ENCODE measurements around the gene NOS3. TPM values are rescaled to one million over a fixed set of nuclear protein-coding genes. Genes with fewer than 3 reads are reported as not detected.
"Not testable (repeated sequence)": the region's sequence is repeated elsewhere in the genome, so short reads cannot be mapped to it uniquely, and the experiment has no call there.

Gene NOS3
- total RNA-seq, 2 donors from 2014 or later: 2.7 to 5.4 TPM

DNA sequence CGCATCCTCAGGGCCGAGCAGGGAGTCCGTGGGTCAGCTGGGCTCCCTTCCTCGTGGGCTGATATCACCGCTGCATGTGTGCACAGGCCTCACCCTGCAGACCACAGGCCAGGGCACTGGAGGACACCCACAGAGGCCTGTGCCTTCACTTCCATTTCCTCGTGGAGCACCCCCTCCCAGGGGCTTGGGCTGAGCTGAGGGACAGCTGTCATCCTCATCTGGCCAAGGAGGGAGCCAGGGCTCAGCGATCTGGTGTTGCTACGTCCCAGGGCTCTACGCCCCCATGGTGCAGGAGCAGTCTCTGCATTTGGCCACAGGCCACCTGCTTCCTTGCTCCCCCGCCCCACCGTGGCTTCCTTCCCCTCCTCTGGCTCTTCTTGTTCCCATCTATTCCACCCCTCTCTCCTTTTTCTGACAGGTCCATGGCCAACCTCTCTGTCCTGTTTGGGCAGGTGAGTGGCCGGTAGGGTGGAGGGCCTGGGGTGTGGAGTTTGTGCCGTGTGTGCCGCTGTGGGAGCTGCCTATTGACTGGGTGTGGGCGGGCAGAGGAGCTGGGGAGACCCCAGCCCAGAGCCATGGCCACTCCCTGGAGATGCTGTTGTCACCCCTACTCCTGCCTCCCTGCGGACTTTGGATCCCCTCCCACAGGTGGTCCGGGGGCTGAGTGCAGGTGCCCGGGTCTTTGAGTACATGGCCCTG lies 49.2 kb downstream of the NOS3 start:
- intact Hi-C loops (cut with DNase I, micrococcal nuclease): no loop called here
- ATAC-seq (peak; percentile 6), DNase-seq (no peak)

GRCh38 chr7:151040616-151041375 lies 50.0 kb downstream of the NOS3 start:
- DNase-seq: no peak
- ATAC-seq: no peak
- intact Hi-C loops (cut with DNase I, micrococcal nuclease): no loop called here

DNA sequence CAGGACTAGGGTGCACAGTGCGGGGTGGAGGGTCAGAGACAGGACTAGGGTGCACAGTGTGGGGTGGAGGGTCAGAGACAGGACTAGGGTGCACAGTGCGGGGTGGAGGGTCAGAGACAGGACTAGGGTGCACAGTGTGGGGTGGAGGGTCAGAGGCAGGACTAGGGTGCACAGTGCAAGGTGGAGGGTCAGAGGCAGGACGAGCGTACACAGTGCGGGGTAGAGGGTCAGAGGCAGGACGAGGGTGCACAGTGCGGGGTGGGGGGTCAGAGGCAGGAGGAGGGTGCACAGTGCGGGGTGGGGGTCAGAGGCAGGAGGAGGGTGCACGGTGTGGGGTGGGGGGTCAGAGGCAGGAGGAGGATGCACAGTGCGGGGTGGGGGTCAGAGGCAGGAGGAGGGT lies 52.6 kb downstream of the NOS3 start:
- intact Hi-C loops (cut with DNase I, micrococcal nuclease); DNase-seq; ATAC-seq: not testable (repeated sequence)

DNA sequence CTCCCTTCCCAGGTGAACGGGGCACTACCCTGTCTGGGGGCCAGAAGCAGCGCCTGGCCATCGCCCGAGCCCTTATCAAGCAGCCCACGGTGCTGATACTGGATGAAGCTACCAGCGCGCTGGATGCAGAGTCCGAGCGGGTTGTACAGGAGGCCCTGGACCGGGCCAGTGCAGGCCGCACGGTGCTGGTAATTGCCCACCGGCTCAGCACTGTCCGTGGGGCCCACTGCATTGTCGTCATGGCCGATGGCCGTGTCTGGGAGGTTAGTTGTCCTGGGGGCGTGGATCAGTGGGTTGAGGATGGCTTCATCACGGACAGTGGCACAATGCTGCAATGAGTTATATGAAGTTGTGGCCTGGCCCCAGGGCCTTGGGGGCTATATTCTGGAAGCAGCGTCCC lies 53.1 kb downstream of the NOS3 start:
- ATAC-seq: no peak
- intact Hi-C loops (cut with DNase I, micrococcal nuclease): no loop called here

DNA sequence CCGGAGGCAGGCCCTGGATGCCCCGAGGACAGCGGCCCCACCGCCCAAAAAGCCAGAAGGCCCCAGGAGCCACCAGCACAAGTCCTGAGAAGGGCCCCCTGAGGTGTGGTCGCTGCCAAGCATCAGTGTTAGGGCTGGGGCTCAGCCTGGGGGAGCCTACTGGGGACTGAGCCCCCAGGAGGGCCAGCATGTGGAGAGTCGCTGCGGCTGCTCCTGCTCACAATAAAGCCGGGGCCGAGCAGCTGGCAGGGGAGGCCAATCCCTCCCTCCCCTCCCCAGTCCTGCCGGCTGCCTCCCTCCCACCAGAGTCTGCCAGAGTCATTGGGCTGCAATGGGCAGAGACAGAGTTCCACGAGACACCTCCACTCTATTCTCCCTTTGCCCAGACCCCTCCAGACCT lies 54.4 kb downstream of the NOS3 start:
- intact Hi-C loops (cut with DNase I, micrococcal nuclease): no loop called here
- DNase-seq (no peak), ATAC-seq (no peak)

More for the DNA sequence above, 53.1 kb downstream of the NOS3 start:
- no peak for DNase-seq

GRCh38 chr7:151045967-151046366 lies 55.1 kb downstream of the NOS3 start:
- DNase-seq (no peak), ATAC-seq (no peak)
- intact Hi-C loops (cut with DNase I, micrococcal nuclease): no loop called here

DNA sequence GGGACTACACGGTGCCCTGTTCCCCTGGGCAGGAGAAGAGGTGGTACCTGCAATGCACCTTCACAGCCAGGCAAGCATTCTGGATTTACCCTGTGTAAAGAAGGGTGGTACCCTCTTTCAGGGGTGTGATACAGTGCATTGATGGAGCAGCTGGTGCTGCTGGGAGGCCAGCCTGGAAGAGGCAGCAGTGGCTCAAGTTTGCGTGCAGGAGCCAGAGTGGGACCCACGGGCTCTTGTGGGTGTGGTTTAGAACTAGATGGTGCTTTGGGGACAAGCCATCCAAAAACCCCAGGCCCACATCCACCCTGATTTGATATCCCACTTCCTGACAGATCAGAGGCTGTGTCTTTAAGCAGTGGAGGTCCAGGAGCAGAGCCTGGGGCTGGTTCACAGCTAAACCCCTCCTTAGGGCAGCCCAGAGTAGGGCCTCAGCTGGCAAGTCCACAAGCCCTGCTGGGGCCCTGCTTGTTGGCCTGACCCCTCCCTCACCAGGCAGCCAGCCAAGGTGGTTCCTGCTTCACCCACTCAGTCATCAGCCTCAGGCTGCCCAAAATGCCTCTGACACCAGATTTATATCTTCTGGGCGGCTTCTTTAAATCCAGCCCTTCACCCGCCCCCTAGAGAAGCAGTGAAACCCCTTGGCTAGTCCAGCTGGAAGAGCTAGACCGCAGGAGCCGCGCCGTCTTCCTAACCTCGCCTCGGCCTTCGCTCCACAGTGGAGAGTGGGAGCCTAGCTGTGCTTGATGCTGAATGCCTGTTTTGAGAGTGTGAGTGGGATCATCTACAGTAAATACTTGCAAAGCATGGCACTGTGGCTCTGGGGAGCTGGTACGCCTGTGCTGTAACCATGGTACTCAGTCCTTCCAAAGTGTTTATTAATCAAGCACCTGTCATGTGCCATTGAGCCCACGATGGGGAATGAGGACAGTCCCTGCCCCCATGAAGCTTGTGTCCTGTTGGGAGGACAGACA lies 56.1 kb downstream of the NOS3 start:
- intact Hi-C loops (cut with DNase I, micrococcal nuclease): no loop called here
- DNase-seq (no peak), ATAC-seq (no peak)

DNA sequence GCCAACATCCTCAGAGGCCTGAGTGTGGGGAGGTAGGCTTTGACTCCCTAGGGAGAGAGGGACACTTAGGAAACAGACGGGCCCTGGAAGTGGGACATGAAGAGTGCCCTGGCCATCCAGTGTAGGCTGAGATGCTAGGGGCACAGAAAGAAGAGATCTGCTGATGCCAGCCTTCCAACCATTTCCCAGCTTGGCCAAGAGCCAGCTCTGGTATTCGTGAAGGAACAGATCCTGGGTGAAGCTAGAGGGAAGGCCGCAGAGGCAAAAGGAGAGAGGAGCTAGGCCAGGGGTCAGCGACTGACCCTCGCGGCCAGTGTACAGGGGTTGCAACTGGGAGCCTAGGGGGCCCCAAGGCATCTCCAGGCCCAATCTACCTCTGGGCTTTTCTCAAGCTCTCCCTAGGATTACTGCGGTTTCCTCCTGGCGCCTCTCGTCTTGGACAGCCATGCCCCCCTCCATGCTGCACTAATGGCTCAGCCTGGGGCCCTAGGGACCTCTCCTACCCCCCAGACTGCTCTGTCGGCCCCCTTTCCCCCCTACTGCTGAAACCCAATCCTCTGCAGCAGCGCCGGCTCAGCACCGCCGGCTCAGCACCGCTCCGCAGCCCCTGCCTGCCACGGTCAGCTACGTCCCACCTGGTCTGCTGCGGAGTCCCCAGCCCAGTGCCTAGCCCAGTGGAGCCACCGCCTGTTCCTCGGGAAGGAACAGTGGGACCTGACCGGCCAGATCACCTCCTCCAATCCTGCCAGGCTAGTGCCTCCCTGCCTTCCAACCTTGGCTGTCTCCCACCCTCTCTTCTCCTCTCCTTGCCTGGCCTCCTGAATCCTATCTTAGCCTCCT lies 57.4 kb downstream of the NOS3 start, which contains the start of gene ASIC3:
Gene ASIC3, plus strand, starts transcription at position 556 of the 840 bp plus-strand sequence. CDS start 355 bp downstream, outside the sequence.
- no peak for ATAC-seq

DNA sequence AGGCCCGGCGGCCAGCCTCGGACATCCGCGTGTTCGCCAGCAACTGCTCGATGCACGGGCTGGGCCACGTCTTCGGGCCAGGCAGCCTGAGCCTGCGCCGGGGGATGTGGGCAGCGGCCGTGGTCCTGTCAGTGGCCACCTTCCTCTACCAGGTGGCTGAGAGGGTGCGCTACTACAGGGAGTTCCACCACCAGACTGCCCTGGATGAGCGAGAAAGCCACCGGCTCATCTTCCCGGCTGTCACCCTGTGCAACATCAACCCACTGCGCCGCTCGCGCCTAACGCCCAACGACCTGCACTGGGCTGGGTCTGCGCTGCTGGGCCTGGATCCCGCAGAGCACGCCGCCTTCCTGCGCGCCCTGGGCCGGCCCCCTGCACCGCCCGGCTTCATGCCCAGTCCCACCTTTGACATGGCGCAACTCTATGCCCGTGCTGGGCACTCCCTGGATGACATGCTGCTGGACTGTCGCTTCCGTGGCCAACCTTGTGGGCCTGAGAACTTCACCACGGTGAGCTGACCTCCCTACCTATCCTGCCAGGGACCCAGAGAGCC lies 58.2 kb downstream of the NOS3 start:
- intact Hi-C loops (cut with DNase I, micrococcal nuclease): no loop called here
- DNase-seq (no peak), ATAC-seq (no peak)

More for the DNA sequence above, 57.4 kb downstream of the NOS3 start, which contains the start of gene ASIC3:
- no peak for DNase-seq
- intact Hi-C loops (cut with DNase I, micrococcal nuclease): no loop called here

DNA sequence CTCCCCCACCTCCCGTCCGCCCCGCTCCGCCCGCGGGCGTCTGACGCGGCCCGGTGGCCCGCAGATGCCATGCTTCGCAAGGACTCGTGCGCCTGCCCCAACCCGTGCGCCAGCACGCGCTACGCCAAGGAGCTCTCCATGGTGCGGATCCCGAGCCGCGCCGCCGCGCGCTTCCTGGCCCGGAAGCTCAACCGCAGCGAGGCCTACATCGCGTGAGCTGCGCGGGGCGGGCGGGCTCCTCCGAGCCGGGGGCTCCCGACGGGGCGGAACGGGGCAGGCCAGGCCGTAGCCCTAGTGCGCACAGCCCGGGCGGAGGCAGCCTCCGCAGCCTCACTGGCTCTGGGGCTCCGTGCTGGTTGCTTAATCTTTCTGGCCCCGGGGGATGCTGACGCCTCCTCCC lies 60.3 kb downstream of the NOS3 start:
- DNase-seq (peak; percentile 48 to 61), ATAC-seq (peak; percentile 80)
- intact Hi-C loops (cut with DNase I, micrococcal nuclease): no loop called here

- intact Hi-C loops (cut with DNase I, micrococcal nuclease): no loop called here
- ATAC-seq (no peak), DNase-seq (no peak)
Observed at GRCh38 chr7:151053096-151053495, 62.3 kb downstream of the NOS3 start.

GRCh38 chr7:151053751-151054150 lies 62.9 kb downstream of the NOS3 start:
- DNase-seq (no peak), ATAC-seq (no peak)
- intact Hi-C loops (cut with DNase I, micrococcal nuclease): no loop called here

- DNase-seq (no peak), ATAC-seq (no peak)
- intact Hi-C loops (cut with DNase I, micrococcal nuclease): no loop called here
Observed at GRCh38 chr7:151056283-151056665, 65.5 kb downstream of the NOS3 start.

GRCh38 chr7:151056666-151057505 lies 66.1 kb downstream of the NOS3 start:
- DNase-seq (peak; percentile 50 to 52), ATAC-seq (no peak)
- intact Hi-C loops (cut with DNase I, micrococcal nuclease): no loop called here

GRCh38 chr7:151057506-151057988 lies 66.7 kb downstream of the NOS3 start, which contains the start of gene CDK5:
Gene CDK5 (minus strand): TSS chr7:151057897. CDS start chr7:151057848, 49 bp downstream.
- ATAC-seq (peak; percentile 2), DNase-seq (peak in 1 of 2 donors; percentile 53)
- intact Hi-C loops (cut with DNase I, micrococcal nuclease): no loop called here

GRCh38 chr7:151057989-151058780 lies 67.4 kb downstream of the NOS3 start:
- intact Hi-C loops (cut with DNase I, micrococcal nuclease): no loop called here
- ATAC-seq: peak; percentile 75

More at GRCh38 chr7:151057989-151058780, 67.4 kb downstream of the NOS3 start:
- DNase-seq: peak; percentile 96 to 100

All from left colon (tissue), 2 donors.